Liver (tissue), 9 donors: ENCODE results near the gene CTPS2. TPM values are rescaled to one million over a fixed set of nuclear protein-coding genes. Genes with fewer than 3 reads are reported as not detected.

ENCODE experiments used
- DNase-seq: peaks from one replicate; pipeline ENCODE4 v3.0.0-alpha.2; 2017; ENCODE audit warnings: low spot score
- H3K27ac ChIP-seq, 2 donors: one replicate each; pipeline ENCODE4 v1.7.0; 2013; ENCODE audit warnings: inconsistent platforms in 2 of 2, low read length in 2 of 2, control low read depth in 1 of 2, low read depth in 1 of 2, mild to moderate bottlenecking in 1 of 2
- H3K27me3 ChIP-seq, 4 donors: one replicate each; pipeline versions ENCODE4 v1.6.1 to v1.7.0; 2013; ENCODE audit warnings: low read length in 3 of 4, inconsistent platforms in 1 of 4, mild to moderate bottlenecking in 1 of 4, moderate library complexity in 1 of 4; ENCODE audit not compliant: control insufficient read depth in 4 of 4, insufficient read depth in 4 of 4
- H3K36me3 ChIP-seq, 4 donors: one replicate each; pipeline versions ENCODE4 v1.6.1 to v1.7.0; 2013; ENCODE audit warnings: low read length in 3 of 4, mild to moderate bottlenecking in 3 of 4, low read depth in 1 of 4, moderate library complexity in 1 of 4; ENCODE audit not compliant: control insufficient read depth in 4 of 4, insufficient read depth in 3 of 4
- H3K4me1 ChIP-seq, 4 donors: one replicate each; pipeline versions ENCODE4 v1.6.1 to v1.7.0; 2013; ENCODE audit warnings: low read length in 3 of 4, mild to moderate bottlenecking in 3 of 4, moderate library complexity in 1 of 4; ENCODE audit not compliant: control insufficient read depth in 4 of 4, insufficient read depth in 4 of 4
- H3K4me3 ChIP-seq, 3 donors: one replicate each; pipeline versions ENCODE4 v1.6.1 to v1.7.0; 2013; ENCODE audit warnings: low read length in 3 of 3, control low read depth in 1 of 3, low read depth in 1 of 3, mild to moderate bottlenecking in 1 of 3
- H3K9ac ChIP-seq, 2 donors: one replicate each; pipeline ENCODE4 v1.7.0; 2013; ENCODE audit warnings: low read length in 2 of 2, mild to moderate bottlenecking in 2 of 2, moderate library complexity in 2 of 2, control low read depth in 1 of 2, low read depth in 1 of 2
- H3K9me3 ChIP-seq, 4 donors: one replicate each; pipeline versions ENCODE4 v1.6.1 to v1.7.0; 2013; ENCODE audit warnings: low read length in 3 of 4; ENCODE audit not compliant: control insufficient read depth in 4 of 4
- ATF3 ChIP-seq: IDR thresholded peaks from 2 replicates; pipeline ENCODE4 v1.6.1; 2016; ENCODE audit warnings: antibody characterized with exemption
- CTCF ChIP-seq: fragments of 150-350 bp; IDR thresholded peaks from 2 replicates; pipeline ENCODE4 v1.5.1; 2017; ENCODE audit warnings: improper control_type of control experiment, low read depth, low read length; ENCODE audit not compliant: missing input control
- EGR1 ChIP-seq, 2 donors: IDR thresholded peaks; 2 replicates each; pipeline ENCODE4 v1.6.1; 2016 to 2018; ENCODE audit warnings: antibody characterized with exemption in 2 of 2, low read depth in 2 of 2
- FOXA1 ChIP-seq: IDR thresholded peaks from 2 replicates; pipeline ENCODE4 v1.6.1; 2016; ENCODE audit warnings: antibody characterized with exemption
- FOXA2 ChIP-seq: IDR thresholded peaks from 2 replicates; pipeline ENCODE4 v1.6.1; 2016; ENCODE audit warnings: antibody characterized with exemption
- GABPA ChIP-seq, 2 donors: IDR thresholded peaks in 1 of 2; conservative IDR thresholded peaks in 1 of 2; 2 replicates each; pipeline ENCODE4 v1.6.1; 2016; ENCODE audit warnings: antibody characterized with exemption in 2 of 2, mild to moderate bottlenecking in 1 of 2, moderate library complexity in 1 of 2
- HNF4A ChIP-seq, 2 donors: conservative IDR thresholded peaks; 2 replicates each; pipeline ENCODE4 v1.6.1; 2016; ENCODE audit warnings: antibody characterized with exemption in 2 of 2, mild to moderate bottlenecking in 2 of 2
- JUND ChIP-seq, 2 donors: IDR thresholded peaks; 2 replicates each; pipeline ENCODE4 v1.6.1; 2016; ENCODE audit warnings: antibody characterized with exemption in 2 of 2
- NR2F2 ChIP-seq: IDR thresholded peaks from 2 replicates; pipeline ENCODE4 v1.6.1; 2016; ENCODE audit warnings: antibody characterized with exemption
- RAD21 ChIP-seq, 2 donors: IDR thresholded peaks; 2 replicates each; pipeline ENCODE4 v1.6.1; 2016; ENCODE audit warnings: antibody characterized with exemption in 2 of 2, mild to moderate bottlenecking in 2 of 2
- RXRA ChIP-seq, 2 donors: IDR thresholded peaks; 2 replicates each; pipeline ENCODE4 v1.6.1; 2017 to 2018; ENCODE audit warnings: antibody characterized with exemption in 2 of 2, mild to moderate bottlenecking in 1 of 2
- SP1 ChIP-seq: IDR thresholded peaks from 2 replicates; pipeline ENCODE4 v1.6.1; 2018; ENCODE audit warnings: antibody characterized with exemption, mild to moderate bottlenecking
- TAF1 ChIP-seq: conservative IDR thresholded peaks from 2 replicates; pipeline ENCODE4 v1.6.1; 2016; ENCODE audit warnings: antibody characterized with exemption, mild to moderate bottlenecking
- YY1 ChIP-seq: IDR thresholded peaks from 2 replicates; pipeline ENCODE4 v1.6.1; 2016; ENCODE audit warnings: antibody characterized with exemption, mild to moderate bottlenecking
- WGBS: extraction: QIAGEN DNeasy Blood & Tissue Kit; methylation state at CpG from one replicate; pipeline ENCODE4 v1.1.7; 2013; 5-methylcytosine and 5-hydroxymethylcytosine counted together
- polyA plus RNA-seq, 2 donors: library from polyadenylated mRNA; stranded (reverse) in 1 of 2; unstranded in 1 of 2; fragments of 200-250 nt in 1 of 2; fragments of >200 nt in 1 of 2; fragmentation: Nextera tagmentation in 1 of 2; extraction: Ambion mirVana in 1 of 2; gene quantifications; one replicate each; pipeline versions ENCODE4 v1.2.1 to v1.2.3, GENCODE V29; 2013 to 2015
- total RNA-seq, 2 donors: library from RNA; depleted of rRNA; stranded (reverse); fragments of >200 nt; gene quantifications; one replicate each; pipeline ENCODE4 v1.2.3, GENCODE V29; 2014
- TF ChIP-seq, protein P1 (sequence below): IDR thresholded peaks from 2 replicates; pipeline ENCODE4 v1.6.1; 2016; ENCODE audit warnings: antibody characterized with exemption, mild to moderate bottlenecking
- TF ChIP-seq, protein P2 (sequence below): IDR thresholded peaks from 2 replicates; pipeline ENCODE4 v1.6.1; 2016; ENCODE audit warnings: antibody characterized with exemption
- donor health status: healthy.
- donor health status: healthy.
- donor health status: healthy.
- donor health status: healthy.
- donor health status: healthy.

CTPS2 gene
- total and polyA plus RNA-seq, 4 donors = 3.0 to 11.2 (median 7.2) TPM

DNA sequence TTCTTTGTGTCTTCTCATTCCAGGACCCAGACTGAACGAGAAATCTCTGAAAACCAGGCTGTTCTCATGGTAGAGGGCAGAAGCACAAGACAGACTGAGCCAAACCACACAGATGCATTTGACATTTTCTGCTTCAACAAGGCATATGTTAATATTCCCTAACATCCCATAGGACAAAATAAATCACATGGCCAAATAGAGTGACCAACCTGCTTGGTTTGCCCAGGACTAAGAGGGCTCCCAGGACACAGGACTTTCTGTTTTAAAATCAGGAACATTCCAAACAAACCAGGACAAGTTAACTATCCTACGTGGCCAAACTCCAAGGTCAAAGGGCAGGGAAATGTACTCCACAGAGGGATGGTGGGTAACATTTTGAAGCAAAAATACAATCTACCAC, 11.7 kb downstream of the CTPS2 start:
- no peak overlapping the region for H3K27ac ChIP-seq
- no peak overlapping the region for H3K4me3 ChIP-seq
- H3K9ac ChIP-seq = no peak overlapping the region
- H3K9me3 ChIP-seq = no peaks in the 10 kb centered on the region
- no peak for DNase-seq
- peaks cover 0 to 2% (median 0%) of the 10 kb centered on the region in 4 donors for H3K27me3 ChIP-seq
- peaks cover 0 to 4% (median 0%) of the 10 kb centered on the region in 4 donors for H3K36me3 ChIP-seq
- TF ChIP-seq RXRA (IDR thresholded peaks at IDR 0.05) = peak; percentile 14 to 21
- TF ChIP-seq RAD21 (IDR thresholded peaks at IDR 0.05) = no peak
- TF ChIP-seq SP1 = peak; percentile 40
- TF ChIP-seq JUND (IDR thresholded peaks at IDR 0.05) = no peak
- TF ChIP-seq HNF4A (conservative IDR thresholded peaks at IDR 0.05) = peak; percentile 59 to 68
- TF ChIP-seq FOXA2 = no peak
- WGBS = 64% methylated on average over 2 of the region's 2 CpGs
- peaks cover 0 to 5% (median 2%) of the 10 kb centered on the region in 4 donors for H3K4me1 ChIP-seq

DNA sequence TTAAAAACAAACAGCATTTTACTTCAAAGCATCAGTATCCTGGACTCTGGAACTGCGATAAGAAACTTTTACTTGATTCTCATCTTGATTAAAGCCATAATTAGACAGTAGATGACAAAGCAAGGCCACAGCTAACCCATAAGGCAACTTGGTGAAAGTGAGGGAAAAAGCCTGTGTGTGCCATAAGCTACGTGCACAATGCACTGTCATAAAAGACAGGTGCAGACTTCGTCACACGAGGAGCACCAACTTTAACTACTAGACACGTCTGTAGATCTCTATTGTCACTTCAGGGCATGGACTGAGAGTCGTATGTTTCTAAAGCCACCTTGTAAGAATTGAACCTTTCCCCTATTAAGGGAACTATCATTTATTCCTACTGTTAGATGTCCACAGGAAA, 13.1 kb downstream of the CTPS2 start:
- H3K4me1 ChIP-seq = peaks cover 0 to 5% (median 2%) of the 10 kb centered on the region in 4 donors
- TF ChIP-seq NR2F2 = no peak
- TF ChIP-seq CTCF = no peak
- TF ChIP-seq, protein P1, sequence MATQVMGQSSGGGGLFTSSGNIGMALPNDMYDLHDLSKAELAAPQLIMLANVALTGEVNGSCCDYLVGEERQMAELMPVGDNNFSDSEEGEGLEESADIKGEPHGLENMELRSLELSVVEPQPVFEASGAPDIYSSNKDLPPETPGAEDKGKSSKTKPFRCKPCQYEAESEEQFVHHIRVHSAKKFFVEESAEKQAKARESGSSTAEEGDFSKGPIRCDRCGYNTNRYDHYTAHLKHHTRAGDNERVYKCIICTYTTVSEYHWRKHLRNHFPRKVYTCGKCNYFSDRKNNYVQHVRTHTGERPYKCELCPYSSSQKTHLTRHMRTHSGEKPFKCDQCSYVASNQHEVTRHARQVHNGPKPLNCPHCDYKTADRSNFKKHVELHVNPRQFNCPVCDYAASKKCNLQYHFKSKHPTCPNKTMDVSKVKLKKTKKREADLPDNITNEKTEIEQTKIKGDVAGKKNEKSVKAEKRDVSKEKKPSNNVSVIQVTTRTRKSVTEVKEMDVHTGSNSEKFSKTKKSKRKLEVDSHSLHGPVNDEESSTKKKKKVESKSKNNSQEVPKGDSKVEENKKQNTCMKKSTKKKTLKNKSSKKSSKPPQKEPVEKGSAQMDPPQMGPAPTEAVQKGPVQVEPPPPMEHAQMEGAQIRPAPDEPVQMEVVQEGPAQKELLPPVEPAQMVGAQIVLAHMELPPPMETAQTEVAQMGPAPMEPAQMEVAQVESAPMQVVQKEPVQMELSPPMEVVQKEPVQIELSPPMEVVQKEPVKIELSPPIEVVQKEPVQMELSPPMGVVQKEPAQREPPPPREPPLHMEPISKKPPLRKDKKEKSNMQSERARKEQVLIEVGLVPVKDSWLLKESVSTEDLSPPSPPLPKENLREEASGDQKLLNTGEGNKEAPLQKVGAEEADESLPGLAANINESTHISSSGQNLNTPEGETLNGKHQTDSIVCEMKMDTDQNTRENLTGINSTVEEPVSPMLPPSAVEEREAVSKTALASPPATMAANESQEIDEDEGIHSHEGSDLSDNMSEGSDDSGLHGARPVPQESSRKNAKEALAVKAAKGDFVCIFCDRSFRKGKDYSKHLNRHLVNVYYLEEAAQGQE = no peak
- TF ChIP-seq JUND (IDR thresholded peaks at IDR 0.05) = no peak
- TF ChIP-seq RAD21 (IDR thresholded peaks at IDR 0.05) = no peak
- peaks cover 0 to 4% (median 0%) of the 10 kb centered on the region in 4 donors for H3K36me3 ChIP-seq
- no peak overlapping the region for H3K4me3 ChIP-seq
- H3K27ac ChIP-seq = no peak overlapping the region
- WGBS = 93% methylated on average over 6 of the region's 6 CpGs
- no peak for DNase-seq
- no peak overlapping the region for H3K9ac ChIP-seq
- H3K9me3 ChIP-seq = no peaks in the 10 kb centered on the region
- H3K27me3 ChIP-seq = peaks cover 0 to 2% (median 0%) of the 10 kb centered on the region in 4 donors

DNA sequence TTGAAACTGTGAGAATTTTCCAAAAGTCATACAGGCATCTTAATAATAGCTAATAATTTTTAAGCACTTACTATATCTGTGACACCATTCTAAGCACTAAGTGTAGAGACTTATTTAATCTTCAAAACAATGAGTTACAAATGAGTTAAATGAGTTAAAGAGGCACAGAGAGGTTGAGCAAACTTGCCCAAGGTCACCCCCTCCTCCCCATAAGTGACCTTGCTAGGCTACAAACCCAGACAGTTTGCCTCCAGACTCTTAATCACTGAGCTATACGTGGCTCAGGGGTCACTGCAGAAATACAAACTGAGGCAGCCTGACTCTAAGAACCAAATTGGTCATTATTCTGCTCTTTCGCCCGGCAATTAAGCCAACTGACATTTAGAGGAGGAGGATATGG, 15.5 kb downstream of the CTPS2 start:
- Histone ChIP-seq H3K27me3 (peaks cover 0 to 2% (median 0%) of the 10 kb centered on the region in 4 donors), H3K27ac (no peak overlapping the region), H3K9ac (no peak overlapping the region), H3K36me3 (peaks cover 0 to 10% (median 4%) of the 10 kb centered on the region in 4 donors), H3K4me3 (no peak overlapping the region), H3K9me3 (no peaks in the 10 kb centered on the region), H3K4me1 (peaks cover 0 to 5% (median 2%) of the 10 kb centered on the region in 4 donors)
- DNase-seq = no peak
- 54% methylated on average over 3 of the region's 3 CpGs for WGBS
- TF ChIP-seq EGR1 (IDR thresholded peaks at IDR 0.05; ENCODE audit: low read depth in 2 of 2) (no peak), JUND (IDR thresholded peaks at IDR 0.05) (no peak), SP1 (no peak), FOXA1 (no peak), HNF4A (conservative IDR thresholded peaks at IDR 0.05) (no peak), YY1 (no peak), ATF3 (no peak), TAF1 (no peak), GABPA (IDR thresholded peaks at IDR 0.05 in 1 of 2, conservative IDR thresholded peaks at IDR 0.05 in 1 of 2) (no peak)
- TF ChIP-seq, protein P1 = no peak
- TF ChIP-seq, protein P2, sequence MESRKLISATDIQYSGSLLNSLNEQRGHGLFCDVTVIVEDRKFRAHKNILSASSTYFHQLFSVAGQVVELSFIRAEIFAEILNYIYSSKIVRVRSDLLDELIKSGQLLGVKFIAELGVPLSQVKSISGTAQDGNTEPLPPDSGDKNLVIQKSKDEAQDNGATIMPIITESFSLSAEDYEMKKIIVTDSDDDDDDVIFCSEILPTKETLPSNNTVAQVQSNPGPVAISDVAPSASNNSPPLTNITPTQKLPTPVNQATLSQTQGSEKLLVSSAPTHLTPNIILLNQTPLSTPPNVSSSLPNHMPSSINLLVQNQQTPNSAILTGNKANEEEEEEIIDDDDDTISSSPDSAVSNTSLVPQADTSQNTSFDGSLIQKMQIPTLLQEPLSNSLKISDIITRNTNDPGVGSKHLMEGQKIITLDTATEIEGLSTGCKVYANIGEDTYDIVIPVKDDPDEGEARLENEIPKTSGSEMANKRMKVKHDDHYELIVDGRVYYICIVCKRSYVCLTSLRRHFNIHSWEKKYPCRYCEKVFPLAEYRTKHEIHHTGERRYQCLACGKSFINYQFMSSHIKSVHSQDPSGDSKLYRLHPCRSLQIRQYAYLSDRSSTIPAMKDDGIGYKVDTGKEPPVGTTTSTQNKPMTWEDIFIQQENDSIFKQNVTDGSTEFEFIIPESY = no peak
